ENCODE data around the gene CDHR3. TPM values are rescaled to one million over a fixed set of nuclear protein-coding genes. Genes with fewer than 3 reads are reported as not detected.
A peak's percentile ranks its signal among the peaks of the same experiment; 100 is the strongest.
"Not testable (repeated sequence)": the region's sequence is repeated elsewhere in the genome, so short reads cannot be mapped to it uniquely, and the experiment has no call there.

Gene CDHR3
- total RNA-seq, 1 donor from 2014 or later = 1.4 TPM

DNA sequence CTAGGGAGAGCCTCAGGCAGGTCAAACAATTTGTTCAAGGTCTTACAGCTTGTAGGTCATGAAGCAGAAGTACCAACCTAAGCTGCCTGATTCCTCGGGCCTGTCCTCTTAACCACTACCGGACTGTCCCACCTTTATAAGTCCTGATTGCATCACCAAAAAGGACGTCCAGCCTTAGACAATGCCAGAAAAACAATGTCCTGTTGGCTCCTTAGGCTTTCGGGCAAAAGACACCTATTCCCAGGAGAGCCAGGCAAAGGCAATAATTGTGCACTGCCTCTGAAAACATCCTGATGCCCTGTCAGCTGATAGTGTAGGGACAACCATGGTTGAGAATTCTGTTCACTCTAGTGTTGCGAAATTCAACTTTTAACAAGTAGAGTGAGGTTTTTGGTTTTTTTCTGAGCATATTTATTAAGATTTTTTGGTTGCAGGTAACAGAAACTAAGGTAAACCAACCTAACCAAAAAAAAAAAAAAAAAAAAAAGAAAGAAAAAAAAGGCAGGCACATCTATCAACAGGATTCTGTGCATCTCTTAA, 40.5 kb downstream of the CDHR3 start:
- Histone ChIP-seq H3K27me3 (peaks cover 3% of the 10 kb centered on the region), H3K79me2 (ENCODE audit: low read depth) (no peaks in the 10 kb centered on the region), H3K27ac (no peak overlapping the region), H3K4me3 (no peak overlapping the region), H3K9ac (no peak overlapping the region), H2AFZ (replicated peaks) (no peak overlapping the region), H3K4me1 (no peaks in the 10 kb centered on the region), H4K20me1 (ENCODE audit: low read depth) (no peaks in the 10 kb centered on the region), H3K4me2 (no peak overlapping the region), H3F3A (ENCODE audit: low read depth) (no peaks in the 10 kb centered on the region), H3K9me3 (ENCODE audit: low read depth) (no peaks in the 10 kb centered on the region), H3K36me3 (no peaks in the 10 kb centered on the region)
- Mint-ChIP-seq H3K9me3 (peaks cover 18% of the 10 kb centered on the region), H3K4me1 (peaks cover 24% of the 10 kb centered on the region), H3K27ac (no peak overlapping the region), H3K4me3 (no peak overlapping the region), H3K27me3 (ENCODE audit: insufficient read depth, low read depth) (peaks cover 4% of the 10 kb centered on the region), H3K36me3 (no peaks in the 10 kb centered on the region)
- no peak for DNase-seq (ENCODE audit: low spot score)
- no peak for TF ChIP-seq EZH2phosphoT487 (IDR thresholded peaks at IDR 0.05)
- TF ChIP-seq EZH2 (IDR thresholded peaks at IDR 0.05) = no peak
- TF ChIP-seq, protein P1, sequence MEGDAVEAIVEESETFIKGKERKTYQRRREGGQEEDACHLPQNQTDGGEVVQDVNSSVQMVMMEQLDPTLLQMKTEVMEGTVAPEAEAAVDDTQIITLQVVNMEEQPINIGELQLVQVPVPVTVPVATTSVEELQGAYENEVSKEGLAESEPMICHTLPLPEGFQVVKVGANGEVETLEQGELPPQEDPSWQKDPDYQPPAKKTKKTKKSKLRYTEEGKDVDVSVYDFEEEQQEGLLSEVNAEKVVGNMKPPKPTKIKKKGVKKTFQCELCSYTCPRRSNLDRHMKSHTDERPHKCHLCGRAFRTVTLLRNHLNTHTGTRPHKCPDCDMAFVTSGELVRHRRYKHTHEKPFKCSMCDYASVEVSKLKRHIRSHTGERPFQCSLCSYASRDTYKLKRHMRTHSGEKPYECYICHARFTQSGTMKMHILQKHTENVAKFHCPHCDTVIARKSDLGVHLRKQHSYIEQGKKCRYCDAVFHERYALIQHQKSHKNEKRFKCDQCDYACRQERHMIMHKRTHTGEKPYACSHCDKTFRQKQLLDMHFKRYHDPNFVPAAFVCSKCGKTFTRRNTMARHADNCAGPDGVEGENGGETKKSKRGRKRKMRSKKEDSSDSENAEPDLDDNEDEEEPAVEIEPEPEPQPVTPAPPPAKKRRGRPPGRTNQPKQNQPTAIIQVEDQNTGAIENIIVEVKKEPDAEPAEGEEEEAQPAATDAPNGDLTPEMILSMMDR (IDR thresholded peaks at IDR 0.05) = no peak

DNA sequence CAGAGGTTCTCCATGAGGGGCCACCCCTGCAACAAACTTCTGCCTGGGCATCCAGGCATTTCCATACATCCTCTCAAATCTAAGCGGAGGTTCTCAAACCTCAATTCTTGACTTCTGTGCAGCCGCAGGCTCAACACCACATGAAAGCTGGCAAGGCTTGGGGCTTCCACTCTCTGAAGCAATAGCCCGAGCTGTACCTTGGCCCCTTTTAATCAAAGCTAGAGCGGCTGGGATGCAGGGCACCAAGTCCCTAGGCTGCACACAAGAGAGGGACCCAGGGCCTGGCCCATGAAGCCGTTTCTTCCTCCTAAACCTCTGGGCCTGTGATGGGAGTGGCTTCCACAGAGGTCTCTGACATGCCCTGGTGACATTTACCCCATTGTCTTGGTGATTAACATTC, 43.8 kb downstream of the CDHR3 start:
- no peak overlapping the region for H3K4me3 ChIP-seq
- Mint-ChIP-seq H3K27me3 (ENCODE audit: insufficient read depth, low read depth) (peaks cover 9% of the 10 kb centered on the region), H3K36me3 (no peaks in the 10 kb centered on the region), H3K4me3 (no peak overlapping the region), H3K4me1 (peaks cover 28% of the 10 kb centered on the region), H3K9me3 (peaks cover 18% of the 10 kb centered on the region), H3K27ac (no peak overlapping the region)
- no peak for TF ChIP-seq EZH2phosphoT487 (IDR thresholded peaks at IDR 0.05)
- no peak for TF ChIP-seq EZH2 (IDR thresholded peaks at IDR 0.05)
- TF ChIP-seq, protein P1 (IDR thresholded peaks at IDR 0.05) = no peak
- H3K4me1 ChIP-seq = peaks cover 9% of the 10 kb centered on the region
- no peaks in the 10 kb centered on the region for H3K79me2 ChIP-seq (ENCODE audit: low read depth)
- no peaks in the 10 kb centered on the region for H3K9me3 ChIP-seq (ENCODE audit: low read depth)
- H3K27me3 ChIP-seq = peaks cover 9% of the 10 kb centered on the region
- H3K36me3 ChIP-seq = no peaks in the 10 kb centered on the region
- no peak for DNase-seq (ENCODE audit: low spot score)
- H3K9ac ChIP-seq = no peak overlapping the region
- H3K27ac ChIP-seq = no peak overlapping the region
- no peaks in the 10 kb centered on the region for H4K20me1 ChIP-seq (ENCODE audit: low read depth)
- H3K4me2 ChIP-seq = no peak overlapping the region
- peaks cover 12% of the 10 kb centered on the region for H3F3A ChIP-seq (ENCODE audit: low read depth)
- no peak overlapping the region for H2AFZ ChIP-seq (replicated peaks)

DNA sequence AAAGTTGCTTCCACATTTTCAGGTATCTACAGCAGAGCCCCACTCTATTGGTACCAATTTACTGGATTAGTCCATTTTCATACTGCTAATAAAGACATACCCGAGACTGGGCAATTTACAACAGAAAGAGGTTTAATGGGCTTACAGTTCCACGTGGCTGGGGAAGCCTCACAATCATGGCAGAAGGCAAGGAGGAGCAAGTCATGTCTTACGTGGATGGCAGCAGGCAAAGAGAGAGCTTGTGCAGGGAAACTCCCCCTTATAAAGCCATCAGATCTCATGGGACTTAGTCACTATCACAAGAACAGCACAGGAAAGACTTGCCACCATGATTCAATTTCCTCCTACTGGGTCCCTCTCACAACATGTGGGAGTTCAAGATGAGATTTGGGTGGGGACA, 44.7 kb downstream of the CDHR3 start:
- H3K36me3 ChIP-seq; H3K79me2 ChIP-seq (ENCODE audit: low read depth); H4K20me1 ChIP-seq (ENCODE audit: low read depth); H3K9ac ChIP-seq; H3K4me3 ChIP-seq; H3K9me3 ChIP-seq (ENCODE audit: low read depth); H2AFZ ChIP-seq (replicated peaks); H3K4me3 Mint-ChIP-seq; H3K27ac ChIP-seq; DNase-seq (ENCODE audit: low spot score); H3K4me2 ChIP-seq; H3K27ac Mint-ChIP-seq; H3K36me3 Mint-ChIP-seq; H3K27me3 ChIP-seq; H3K27me3 Mint-ChIP-seq (ENCODE audit: insufficient read depth, low read depth); H3K4me1 ChIP-seq: not testable (repeated sequence)
- H3K9me3 Mint-ChIP-seq = peaks cover 18% of the 10 kb centered on the region
- peaks cover 22% of the 10 kb centered on the region for H3K4me1 Mint-ChIP-seq
- peaks cover 12% of the 10 kb centered on the region for H3F3A ChIP-seq (ENCODE audit: low read depth)

DNA sequence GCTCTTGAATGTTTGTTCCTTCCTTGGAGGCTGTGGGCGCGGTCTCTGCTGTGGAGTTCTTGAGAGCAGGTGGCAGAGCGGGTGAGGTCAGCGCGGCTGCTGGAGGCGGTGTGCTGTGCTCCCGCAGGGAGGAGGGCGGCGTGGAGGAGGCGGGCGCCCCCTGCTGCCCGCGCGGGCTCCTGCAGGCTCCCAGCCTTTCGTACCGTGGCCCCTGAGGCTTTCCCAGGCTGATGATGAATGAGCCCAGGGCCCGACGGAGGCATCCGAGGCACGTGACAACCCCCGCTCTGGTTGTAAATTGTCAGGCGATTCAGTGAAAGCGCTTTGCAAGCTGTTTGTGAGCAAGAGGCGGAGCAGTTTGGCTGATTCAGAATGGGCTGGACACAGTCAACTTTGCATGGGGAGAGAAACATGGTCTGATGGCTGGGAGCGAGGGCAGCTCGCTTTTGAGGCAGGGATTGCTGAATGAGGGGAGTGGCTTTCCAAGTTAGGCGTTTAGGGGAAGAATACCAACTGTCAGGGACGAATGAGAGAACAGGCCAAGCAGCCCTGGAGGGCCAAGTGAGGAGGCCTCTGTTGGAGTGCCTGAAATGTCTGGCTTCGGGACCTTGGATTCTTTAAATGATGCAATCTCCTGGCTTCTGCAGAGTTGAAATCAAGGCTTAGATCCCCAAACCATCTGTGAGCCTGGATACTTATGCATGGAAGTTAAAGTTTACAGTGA, 46.6 kb downstream of the CDHR3 start:
- H3K4me3 ChIP-seq = no peak overlapping the region
- H3K36me3 ChIP-seq = no peaks in the 10 kb centered on the region
- H3K9me3 ChIP-seq (ENCODE audit: low read depth) = no peaks in the 10 kb centered on the region
- no peaks in the 10 kb centered on the region for H3K36me3 Mint-ChIP-seq
- no peak overlapping the region for H3K9ac ChIP-seq
- H3K79me2 ChIP-seq (ENCODE audit: low read depth) = no peaks in the 10 kb centered on the region
- H3K4me1 Mint-ChIP-seq = peaks cover 25% of the 10 kb centered on the region
- H3K27ac Mint-ChIP-seq = peak overlapping the region; percentile 98
- DNase-seq (ENCODE audit: low spot score) = peak; percentile 96
- TF ChIP-seq EZH2phosphoT487 (IDR thresholded peaks at IDR 0.05) (no peak), EZH2 (IDR thresholded peaks at IDR 0.05) (no peak)
- TF ChIP-seq, protein P1 (IDR thresholded peaks at IDR 0.05) = peak; percentile 98
- peaks cover 9% of the 10 kb centered on the region for H3K4me1 ChIP-seq
- H3K27me3 ChIP-seq = peaks cover 9% of the 10 kb centered on the region
- H3K4me3 Mint-ChIP-seq = peak overlapping the region; percentile 80
- H3K27ac ChIP-seq = peak overlapping the region; percentile 35
- H3K27me3 Mint-ChIP-seq (ENCODE audit: insufficient read depth, low read depth) = peaks cover 9% of the 10 kb centered on the region
- peak overlapping the region; percentile 78 for H2AFZ ChIP-seq (replicated peaks)
- H4K20me1 ChIP-seq (ENCODE audit: low read depth) = no peaks in the 10 kb centered on the region
- H3K9me3 Mint-ChIP-seq = peaks cover 18% of the 10 kb centered on the region
- H3F3A ChIP-seq (ENCODE audit: low read depth) = peaks cover 12% of the 10 kb centered on the region
- H3K4me2 ChIP-seq = peak overlapping the region; percentile 35

All from neural progenitor cell (in vitro differentiated cells).